GM19397 (cell line): ENCODE results near the gene RBP2.

Experiments used
- ATAC-seq: cut with Tn5 transposase; IDR thresholded peaks from one replicate; pipeline ENCODE4 v1.9.1; 2021; ENCODE audit warnings: mild to moderate bottlenecking, moderate library complexity; ENCODE audit not compliant: unreplicated experiment

Gene RBP2

GRCh38 chr3:139482206-139482605, 5.9 kb upstream of the RBP2 start:
- ATAC-seq, result no peak

- no peak for ATAC-seq
Observed at GRCh38 chr3:139481116-139481515, 4.8 kb upstream of the RBP2 start.

- ATAC-seq, result no peak
Observed at GRCh38 chr3:139480585-139480984, 4.3 kb upstream of the RBP2 start.

GRCh38 chr3:139477710-139478640, 1.7 kb upstream of the RBP2 start:
- ATAC-seq, result no peak

GRCh38 chr3:139473155-139473771, 3.1 kb downstream of the RBP2 start:
- no peak for ATAC-seq

- ATAC-seq, result no peak
Observed at GRCh38 chr3:139472380-139473010, 3.8 kb downstream of the RBP2 start.

- no peak for ATAC-seq
Observed at GRCh38 chr3:139470199-139470598, 6.1 kb downstream of the RBP2 start.

GRCh38 chr3:139468399-139468798, 7.9 kb downstream of the RBP2 start:
- ATAC-seq, result no peak

- ATAC-seq, result no peak
Observed at GRCh38 chr3:139466360-139466759, 10.0 kb downstream of the RBP2 start.

GRCh38 chr3:139465636-139466035, 10.7 kb downstream of the RBP2 start:
- no peak for ATAC-seq

- ATAC-seq, result no peak
Observed at GRCh38 chr3:139463466-139463865, 12.8 kb downstream of the RBP2 start.

GRCh38 chr3:139460529-139460928, 15.8 kb downstream of the RBP2 start:
- no peak for ATAC-seq

- no peak for ATAC-seq
Observed at GRCh38 chr3:139460076-139460475, 16.2 kb downstream of the RBP2 start.

GRCh38 chr3:139458348-139458747, 18.0 kb downstream of the RBP2 start:
- ATAC-seq, result no peak

- no peak for ATAC-seq
Observed at GRCh38 chr3:139457066-139457465, 19.2 kb downstream of the RBP2 start.

GRCh38 chr3:139456386-139456785, 19.9 kb downstream of the RBP2 start:
- ATAC-seq, result no peak

- ATAC-seq, result no peak
Observed at GRCh38 chr3:139455855-139456254, 20.5 kb downstream of the RBP2 start.

- no peak for ATAC-seq
Observed at GRCh38 chr3:139455206-139455605, 21.1 kb downstream of the RBP2 start.

- ATAC-seq, result no peak
Observed at GRCh38 chr3:139454346-139454745, 22.0 kb downstream of the RBP2 start.

- no peak for ATAC-seq
Observed at GRCh38 chr3:139450159-139450558, 26.2 kb downstream of the RBP2 start.

GRCh38 chr3:139449566-139449965, 26.8 kb downstream of the RBP2 start:
- ATAC-seq, result no peak

- ATAC-seq, result no peak
Observed at GRCh38 chr3:139448104-139448503, 28.2 kb downstream of the RBP2 start.
